HG03139 (cell line): ENCODE results near the gene VRK2.
"Not testable (repeated sequence)": the region's sequence is repeated elsewhere in the genome, so short reads cannot be mapped to it uniquely, and the experiment has no call there.

ENCODE experiments used
- ATAC-seq: cut with Tn5 transposase; IDR thresholded peaks from one replicate; pipeline ENCODE4 v1.9.1; 2021; ENCODE audit not compliant: unreplicated experiment

Gene VRK2

GRCh38 chr2:58106896-58107295 is 60.3 kb downstream of the VRK2 start:
- no peak for ATAC-seq

GRCh38 chr2:58107803-58108710 is 61.5 kb downstream of the VRK2 start:
- ATAC-seq = no peak

DNA sequence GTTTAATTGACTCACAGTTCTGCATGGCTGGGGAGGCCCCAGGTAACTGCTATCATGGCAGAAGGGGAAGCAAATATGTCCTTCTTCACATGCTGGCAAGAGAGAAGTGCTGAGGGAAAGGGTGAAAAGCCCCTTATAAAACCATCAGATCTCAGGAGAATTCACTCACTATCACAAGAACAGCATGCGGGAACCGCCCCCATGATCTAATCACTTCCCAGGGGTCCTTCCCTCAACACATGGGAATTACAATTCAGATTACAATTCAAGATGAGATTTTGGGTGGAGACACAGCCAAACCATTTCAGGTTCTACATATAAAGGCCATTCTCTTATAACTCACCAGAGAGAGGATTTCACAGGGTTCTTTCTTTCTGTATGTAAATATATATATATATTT is 62.9 kb downstream of the VRK2 start:
- no peak for ATAC-seq

DNA sequence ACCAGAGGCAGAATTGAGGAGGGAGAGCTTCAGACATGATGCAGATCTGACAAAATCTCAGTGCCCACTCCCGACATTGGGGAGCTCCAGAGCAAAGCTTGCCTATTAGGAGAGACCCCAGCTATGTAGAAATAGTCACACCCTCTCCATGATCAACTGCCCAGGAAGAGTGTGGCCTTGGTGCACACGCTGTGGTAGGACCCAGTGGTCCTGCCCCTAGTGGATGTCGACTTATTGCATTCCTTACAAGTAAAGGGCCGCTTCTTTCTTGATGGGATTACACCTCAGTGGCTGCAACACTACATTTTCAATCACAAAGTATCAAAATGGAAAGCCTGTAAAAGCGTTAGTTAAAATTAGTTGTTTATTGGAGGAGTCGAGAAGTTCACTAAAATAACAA is 64.2 kb downstream of the VRK2 start:
- no peak for ATAC-seq

DNA sequence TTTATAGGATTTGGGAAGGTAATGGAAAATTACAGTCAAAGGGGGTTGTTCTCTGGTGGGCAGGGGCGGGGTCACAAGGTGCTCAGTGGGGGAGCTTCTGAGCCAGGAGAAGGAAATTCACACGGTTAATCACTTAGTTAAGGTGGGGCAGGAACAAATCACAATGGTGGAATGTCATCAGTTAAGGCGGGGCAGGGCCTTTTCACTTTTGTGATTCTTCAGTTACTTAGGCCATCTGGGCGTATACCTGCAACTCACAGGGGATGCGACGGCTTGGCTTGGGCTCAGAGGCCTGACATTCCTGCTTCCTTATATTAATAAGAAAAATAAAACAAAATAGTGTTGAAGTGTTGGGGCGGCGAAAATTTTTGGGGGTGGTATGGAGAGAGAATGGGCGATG is 67.0 kb downstream of the VRK2 start:
- ATAC-seq = not testable (repeated sequence)

DNA sequence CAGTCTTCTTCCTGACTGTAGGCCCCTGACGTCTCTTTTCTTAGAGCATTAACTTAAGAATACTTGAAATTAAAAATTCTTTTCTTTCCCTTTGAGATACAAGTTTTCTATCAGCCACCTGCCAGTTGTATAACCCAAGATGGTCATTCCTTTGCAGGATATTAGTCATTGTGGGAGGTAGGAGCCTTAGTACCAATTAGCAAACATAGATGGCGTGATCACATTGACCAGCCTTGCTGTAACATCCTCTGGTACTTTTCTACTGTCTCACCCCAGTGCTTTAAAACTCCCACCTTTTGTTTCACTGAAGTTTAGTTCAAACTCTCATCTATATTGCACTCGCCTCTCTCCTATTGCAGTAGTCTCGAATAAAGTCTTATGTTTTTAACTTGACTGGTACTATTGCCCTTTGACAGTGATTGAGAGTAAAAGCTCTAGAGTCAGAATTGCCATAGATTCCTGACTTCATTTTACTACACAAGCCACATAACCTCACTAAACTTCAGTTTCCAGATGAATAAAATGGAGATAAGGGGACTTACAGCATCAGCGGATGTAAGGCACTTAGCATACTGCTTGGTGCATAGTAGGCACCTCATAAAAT is 74.1 kb downstream of the VRK2 start:
- no peak for ATAC-seq

DNA sequence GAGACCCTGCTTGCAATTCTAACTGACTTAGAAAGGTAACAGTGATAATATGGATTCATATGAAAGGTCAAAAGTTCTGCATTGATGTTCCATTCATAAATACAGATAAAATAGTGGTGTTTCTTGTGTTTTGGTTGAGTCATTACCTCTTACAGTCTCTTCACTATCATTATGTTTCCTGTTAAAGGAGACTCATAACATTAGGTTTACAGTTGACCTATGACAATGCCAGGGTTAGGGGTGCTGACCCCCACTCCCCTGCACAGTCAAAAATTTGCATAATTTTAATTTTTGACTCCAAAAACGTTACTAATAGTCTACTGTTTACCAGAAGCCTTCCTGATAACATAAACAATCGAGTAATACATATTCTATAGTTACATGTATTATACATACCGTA is 75.4 kb downstream of the VRK2 start:
- ATAC-seq = no peak

GRCh38 chr2:58122540-58122939 is 75.9 kb downstream of the VRK2 start:
- ATAC-seq = no peak

- no peak for ATAC-seq
These were observed 80.5 kb downstream of the VRK2 start for GRCh38 chr2:58127111-58127510.

- ATAC-seq = no peak
These were observed 83.6 kb downstream of the VRK2 start for GRCh38 chr2:58130238-58130637.

DNA sequence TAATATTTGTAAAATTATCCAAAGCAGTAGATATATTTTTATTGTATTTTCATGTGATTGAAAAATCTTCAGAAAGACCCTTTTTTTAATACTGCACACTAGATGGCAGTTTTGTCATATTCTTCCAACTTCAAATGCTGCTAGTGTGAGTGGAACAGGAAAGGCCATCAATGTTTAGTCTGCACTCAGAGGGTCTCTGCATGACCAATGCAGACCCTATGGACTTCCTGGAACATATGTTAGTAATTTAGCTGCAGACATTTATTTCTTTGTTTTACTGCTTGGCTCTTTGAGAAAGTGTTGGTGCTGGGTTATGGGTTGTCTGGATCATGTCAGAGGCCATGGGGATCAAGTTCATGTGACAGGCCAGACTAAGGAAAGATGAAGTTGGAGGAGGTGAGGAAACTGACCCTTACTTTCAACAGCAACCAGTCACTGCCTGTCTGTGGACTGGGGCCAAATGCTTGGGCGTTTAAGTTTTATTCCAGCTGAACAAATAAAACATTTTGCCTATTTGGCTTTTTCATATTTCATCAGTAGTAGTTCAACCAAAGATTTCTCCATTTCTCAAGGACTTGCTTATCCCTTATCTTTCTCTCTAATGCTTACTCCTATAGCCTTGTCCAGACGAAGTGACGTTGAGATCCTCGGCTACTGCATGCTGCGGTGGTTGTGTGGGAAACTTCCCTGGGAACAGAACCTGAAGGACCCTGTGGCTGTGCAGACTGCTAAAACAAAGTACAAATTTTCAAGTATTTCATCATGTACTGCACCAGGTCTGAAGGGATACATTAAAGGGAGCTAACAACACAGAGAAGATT is 84.8 kb downstream of the VRK2 start:
- no peak for ATAC-seq

DNA sequence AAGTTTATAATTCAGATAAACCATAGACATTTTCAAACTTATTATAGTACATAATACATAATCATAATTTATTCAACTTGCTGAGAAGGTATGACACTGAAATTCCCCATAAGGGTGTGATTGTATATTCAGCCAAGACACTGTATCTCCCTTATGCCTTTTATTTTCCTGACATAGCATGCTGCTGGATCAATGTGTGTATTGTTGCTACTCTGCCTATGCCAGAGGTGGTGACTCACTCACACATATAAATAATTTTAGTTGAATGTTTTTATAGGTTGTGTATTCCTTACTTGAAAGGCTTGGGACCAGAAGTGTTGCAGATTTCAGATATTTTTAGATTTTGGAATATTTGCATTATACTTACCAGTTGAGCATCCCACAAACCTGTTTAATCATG is 86.8 kb downstream of the VRK2 start:
- no peak for ATAC-seq

DNA sequence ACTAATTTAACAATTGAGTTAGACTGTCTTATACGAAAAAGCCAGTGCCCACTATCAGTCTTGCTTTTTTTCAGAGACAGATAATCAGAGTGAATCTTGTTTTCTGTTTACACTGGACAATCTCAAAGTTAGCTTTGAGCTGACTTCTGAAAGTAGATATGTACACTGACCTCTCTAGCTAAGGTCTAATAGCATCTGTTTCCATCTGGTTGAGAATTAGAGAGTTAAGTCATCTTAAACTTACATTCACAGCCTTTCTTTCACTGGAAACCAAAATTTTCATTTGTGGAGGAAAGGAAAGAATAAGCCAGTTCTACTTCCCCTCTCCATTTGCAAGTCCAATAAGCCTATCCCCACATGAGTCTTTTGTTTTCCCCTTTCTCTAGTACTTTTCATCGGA is 89.3 kb downstream of the VRK2 start:
- no peak for ATAC-seq

GRCh38 chr2:58137221-58137620 is 90.6 kb downstream of the VRK2 start:
- ATAC-seq = no peak

DNA sequence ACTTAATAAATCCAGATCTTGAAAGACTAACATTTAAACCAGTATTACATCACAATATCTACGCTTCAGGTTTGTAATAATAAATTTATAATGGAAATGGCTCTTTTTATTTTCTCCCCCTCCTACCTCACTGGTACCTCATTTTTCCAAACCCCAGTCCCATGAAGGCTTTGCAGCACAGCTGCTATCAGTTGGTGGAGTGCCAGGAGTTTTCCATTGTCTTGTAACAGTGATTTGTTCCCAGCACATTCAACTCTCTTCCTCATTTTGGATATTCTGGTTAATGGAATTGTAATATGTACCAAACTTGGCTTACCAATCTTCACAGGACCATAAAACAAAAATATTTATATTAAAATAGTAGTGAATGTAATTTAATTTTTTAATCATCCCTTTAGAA is 91.2 kb downstream of the VRK2 start:
- no peak for ATAC-seq

DNA sequence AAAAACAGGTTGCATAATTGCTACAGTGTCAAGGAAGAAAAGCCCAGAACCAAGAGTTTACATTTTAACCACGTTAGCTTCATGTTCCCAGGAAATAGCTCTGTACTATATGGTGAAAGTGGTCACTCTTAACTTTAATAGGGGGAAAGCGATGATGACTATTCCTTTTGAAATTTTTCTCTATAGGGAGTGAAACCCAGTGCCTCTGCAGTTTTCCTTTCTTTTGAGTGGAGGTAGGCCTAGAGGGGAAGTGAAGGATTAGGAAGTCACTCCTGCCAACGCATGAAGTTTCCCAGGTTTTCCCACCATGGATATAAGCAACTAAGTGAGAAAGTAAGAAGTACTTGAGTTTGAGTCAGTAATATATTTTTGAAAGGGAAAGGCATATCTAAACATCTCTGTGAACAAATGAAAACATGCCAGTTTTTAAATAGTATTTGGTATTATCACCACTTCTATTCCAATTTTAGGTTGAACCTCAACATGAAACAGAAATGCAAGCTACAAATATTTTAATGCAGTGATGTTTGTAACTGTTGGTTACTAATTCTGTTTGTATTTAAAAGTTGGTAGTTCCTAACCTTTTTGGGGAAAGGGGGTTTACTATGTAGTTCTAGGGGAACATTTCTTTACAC is 91.9 kb downstream of the VRK2 start:
- no peak for ATAC-seq

DNA sequence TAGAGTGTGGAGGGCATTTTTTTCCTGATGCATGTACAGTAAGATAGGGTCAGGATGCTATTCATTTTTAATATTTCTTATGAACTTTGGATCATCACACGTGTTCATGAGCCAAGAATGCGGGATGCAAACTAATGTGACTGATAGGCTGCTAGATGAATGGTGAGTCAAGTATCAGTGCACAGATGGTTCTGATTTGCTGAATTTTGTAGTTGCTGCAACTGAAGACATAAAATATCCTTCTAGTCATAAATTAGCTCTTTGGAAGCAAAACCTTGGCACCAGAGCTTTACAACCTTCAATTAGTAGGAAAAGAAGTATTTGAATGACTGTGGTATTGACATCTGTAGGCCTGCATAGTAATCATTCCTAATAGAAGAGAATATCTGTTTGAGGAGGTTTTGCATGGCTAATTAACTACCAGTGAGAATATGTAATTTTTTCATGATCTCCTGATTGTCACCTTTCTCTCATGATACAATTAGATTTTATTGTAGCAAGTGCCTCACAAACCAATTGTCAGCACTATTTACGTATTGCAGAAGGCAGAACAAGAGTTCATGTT is 94.0 kb downstream of the VRK2 start:
- no peak for ATAC-seq

DNA sequence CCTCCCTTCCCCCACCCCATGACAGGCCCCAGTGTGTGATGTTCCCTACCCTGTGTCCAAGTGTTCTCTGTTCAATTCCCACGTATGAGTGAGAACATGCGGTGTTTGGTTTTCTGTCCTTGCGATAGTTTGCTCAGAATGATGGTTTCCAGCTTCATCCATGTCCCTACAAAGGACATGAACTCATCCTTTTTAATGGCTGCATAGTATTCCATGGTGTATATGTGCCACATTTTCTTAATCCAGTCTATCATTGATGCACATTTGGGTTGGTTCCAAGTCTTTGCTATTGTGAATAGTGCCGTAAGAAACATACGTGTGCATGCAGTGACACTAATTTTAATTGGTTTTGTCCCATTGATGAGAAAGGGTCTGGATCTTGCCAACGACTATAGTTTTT is 99.2 kb downstream of the VRK2 start:
- not testable (repeated sequence) for ATAC-seq

- no peak for ATAC-seq
These were observed 100.1 kb downstream of the VRK2 start for GRCh38 chr2:58146707-58147106.

GRCh38 chr2:58155160-58155778 is 108.7 kb downstream of the VRK2 start:
- ATAC-seq = no peak

DNA sequence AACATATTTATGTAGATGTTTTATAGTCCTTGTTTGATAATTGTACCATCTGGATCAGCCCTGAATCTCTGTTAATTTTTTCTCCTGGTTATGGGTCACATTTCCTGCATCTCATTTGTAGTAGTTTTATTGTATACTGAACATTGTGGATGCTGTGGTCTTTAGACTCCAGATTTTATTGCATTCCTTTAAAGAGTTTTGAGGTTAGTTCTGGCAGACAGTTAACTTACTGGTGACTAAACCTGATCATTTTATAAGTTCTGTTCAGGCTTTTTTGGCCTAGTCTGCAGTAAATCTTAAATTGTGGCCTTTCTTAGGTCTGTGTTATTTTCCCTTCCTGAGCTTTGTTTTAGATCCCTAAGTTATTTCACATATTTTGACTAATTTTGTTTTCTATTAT is 110.2 kb downstream of the VRK2 start:
- no peak for ATAC-seq
